ENCODE results near the gene OR56A1. TPM values are rescaled to one million over a fixed set of nuclear protein-coding genes. Genes with fewer than 3 reads are reported as not detected.

The OR56A1 gene
- total and polyA plus RNA-seq, 2 of the 13 experiments (the other 11 are each of a cell fraction or from before 2014, with no cell fraction given) = not detected

- H3K27me3 ChIP-seq (ENCODE audit: control insufficient read depth in 1 of 2, insufficient read depth in 2 of 2, low read length in 2 of 2) = no peaks in the 10 kb centered on the region; a peak in 1 of 5 replicates
- no peak for FAIRE-seq
- H3K36me3 ChIP-seq (replicated peaks in 1 of 2; ENCODE audit: control insufficient read depth in 1 of 2, insufficient read depth in 2 of 2, low read length in 2 of 2) = no peaks in the 10 kb centered on the region
- H3K9ac ChIP-seq (ENCODE audit: insufficient read depth, low read depth, low read length) = no peak overlapping the region
- no peak for DNase-seq (ENCODE audit: low spot score)
- BruUV-seq (replicated peaks) = no TSS peak
- H2AFZ ChIP-seq (ENCODE audit: low read length) = no peak overlapping the region
- TF ChIP-seq DMAP1 (CRISPR knock-in tag; IDR thresholded peaks at IDR 0.05) (no peak), PTBP1 (IDR thresholded peaks at IDR 0.05; ENCODE audit: low read depth, low read length, poor library complexity, severe bottlenecking) (no peak), ZNF879 (CRISPR knock-in tag; IDR thresholded peaks at IDR 0.05) (no peak), ZSCAN20 (CRISPR knock-in tag; IDR thresholded peaks at IDR 0.05; ENCODE audit: borderline replicate concordance) (no peak), CBX2 (IDR thresholded peaks at IDR 0.05; ENCODE audit: low read depth, low read length) (no peak), CBX2 (CRISPR knock-in tag; IDR thresholded peaks at IDR 0.05; ENCODE audit: low read depth) (no peak), MTA3 (CRISPR knock-in tag; IDR thresholded peaks at IDR 0.05) (no peak), ZNF510 (CRISPR knock-in tag; IDR thresholded peaks at IDR 0.05; ENCODE audit: low read depth) (no peak), KMT2A (CRISPR knock-in tag; IDR thresholded peaks at IDR 0.05) (no peak), ZNF296 (CRISPR knock-in tag; conservative IDR thresholded peaks at IDR 0.05) (no peak), KDM6A (CRISPR knock-in tag; IDR thresholded peaks at IDR 0.05; ENCODE audit: low read depth) (no peak), MED1 (CRISPR knock-in tag; IDR thresholded peaks at IDR 0.05) (no peak), ARID4A (CRISPR knock-in tag; IDR thresholded peaks at IDR 0.05; ENCODE audit: borderline replicate concordance) (no peak)
- TF ChIP-seq, protein P1, sequence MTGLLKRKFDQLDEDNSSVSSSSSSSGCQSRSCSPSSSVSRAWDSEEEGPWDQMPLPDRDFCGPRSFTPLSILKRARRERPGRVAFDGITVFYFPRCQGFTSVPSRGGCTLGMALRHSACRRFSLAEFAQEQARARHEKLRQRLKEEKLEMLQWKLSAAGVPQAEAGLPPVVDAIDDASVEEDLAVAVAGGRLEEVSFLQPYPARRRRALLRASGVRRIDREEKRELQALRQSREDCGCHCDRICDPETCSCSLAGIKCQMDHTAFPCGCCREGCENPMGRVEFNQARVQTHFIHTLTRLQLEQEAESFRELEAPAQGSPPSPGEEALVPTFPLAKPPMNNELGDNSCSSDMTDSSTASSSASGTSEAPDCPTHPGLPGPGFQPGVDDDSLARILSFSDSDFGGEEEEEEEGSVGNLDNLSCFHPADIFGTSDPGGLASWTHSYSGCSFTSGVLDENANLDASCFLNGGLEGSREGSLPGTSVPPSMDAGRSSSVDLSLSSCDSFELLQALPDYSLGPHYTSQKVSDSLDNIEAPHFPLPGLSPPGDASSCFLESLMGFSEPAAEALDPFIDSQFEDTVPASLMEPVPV (CRISPR knock-in tag; IDR thresholded peaks at IDR 0.05) = no peak
- no peaks in the 10 kb centered on the region for H3K9me3 ChIP-seq (ENCODE audit: low read length)
- in situ Hi-C loops (cut with HindIII; ENCODE audit: extremely low pct_ligation_motif_present, low pct_unique_long_range_greater_than_20kb) (no loop called here), intact Hi-C loops (cut with micrococcal nuclease; ENCODE audit: unreplicated experiment) (no loop called here)
- no peaks in the 10 kb centered on the region for H3K79me2 ChIP-seq (ENCODE audit: insufficient read depth, low read length)
- no peak overlapping the region for H3K27ac ChIP-seq (ENCODE audit: extremely low read length, insufficient read depth, low read length)
- no peak overlapping the region for H3K4me3 ChIP-seq (replicated peaks in 1 of 3; ENCODE audit: insufficient read depth in 1 of 3, low read depth in 2 of 3, low read length in 3 of 3)
- POLR2A ChIA-PET = no interaction called here
- WGBS (ENCODE audit: low lambda C conversion rate) = 1% methylated on average over 3 of the region's 3 CpGs
- no peak for ATAC-seq
- CTCF ChIA-PET (ENCODE audit: low intra/inter-chr PET ratio, low total read pairs) = no interaction called here
- H4K20me1 ChIP-seq (ENCODE audit: insufficient read depth, low read length) = no peaks in the 10 kb centered on the region
- no peak overlapping the region for H3K4me2 ChIP-seq (ENCODE audit: low read depth, low read length)
- H3K4me1 ChIP-seq (ENCODE audit: insufficient read depth, low read length) = no peaks in the 10 kb centered on the region
Observed at GRCh38 chr11:6061475-6061874, 30.9 kb upstream of the OR56A1 start.

Measured in HepG2 (cell line).